NT2/D1 (cell line): ENCODE measurements around the gene LIMS1.

Experiments used
- YY1 ChIP-seq: IDR thresholded peaks from 2 replicates; pipeline ENCODE4 v1.6.1; 2011; ENCODE audit not compliant: insufficient read length, insufficient read depth
- ZNF274 ChIP-seq: IDR thresholded peaks from 2 replicates; pipeline ENCODE4 v1.6.1; 2011; ENCODE audit warnings: mild to moderate bottlenecking, low read depth, low read length

GRCh38 chr2:108586116-108586515 is 51.8 kb downstream of the LIMS1 start:
- TF ChIP-seq ZNF274 (no peak), YY1 (no peak)
